ENCODE data around the gene ZMYND10. TPM values are rescaled to one million over a fixed set of nuclear protein-coding genes. Genes with fewer than 3 reads are reported as not detected.
A peak's percentile ranks its signal among the peaks of the same experiment; 100 is the strongest.

The ZMYND10 gene
- total and polyA plus RNA-seq, 9 of the 15 experiments (the other 6 are each of a cell fraction or from before 2014, with no cell fraction given) = 0.20 to 2.8 (median 0.70) TPM

DNA sequence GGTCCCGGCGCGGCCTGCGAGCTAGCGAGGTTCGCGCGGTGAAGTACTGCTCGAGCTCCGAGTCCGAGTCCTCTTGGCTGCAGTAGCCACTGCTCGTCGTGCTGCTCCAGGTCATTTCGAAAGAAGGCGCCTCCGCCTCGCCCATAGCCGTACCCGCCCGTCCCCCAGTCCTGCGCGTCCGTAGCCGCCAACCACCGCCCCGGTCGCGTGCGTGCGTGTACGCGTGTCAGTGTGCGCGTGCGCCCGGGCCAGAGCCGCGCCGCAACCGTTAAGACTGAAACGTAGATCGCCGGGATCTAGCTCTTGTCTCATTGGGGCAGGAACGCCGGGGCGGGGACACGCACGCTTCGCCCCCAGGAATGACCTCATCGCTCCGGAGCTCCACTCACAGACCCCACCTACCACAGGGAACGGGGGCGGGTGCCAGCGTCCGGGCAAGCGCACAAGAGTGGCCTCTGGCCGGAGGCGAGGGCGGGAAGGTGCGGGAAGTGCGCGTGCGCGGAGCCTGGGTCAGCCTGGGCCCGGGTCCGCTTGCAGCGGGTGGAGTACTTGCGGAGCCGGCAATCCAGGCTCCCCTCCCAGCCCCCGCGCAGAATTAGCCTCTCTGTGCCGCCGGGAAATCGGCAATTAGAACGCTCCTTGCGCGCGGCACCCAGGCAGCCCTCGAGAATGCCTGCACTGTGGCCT is 8.2 kb downstream of the ZMYND10 start (continued):
- 0 out of 2 replicates have a peak, but pooled peaks have one; percentile 23 for TF ChIP-seq ZNF830 (CRISPR knock-in tag; IDR thresholded peaks at IDR 0.05)
- TF ChIP-seq RBM14 (IDR thresholded peaks at IDR 0.05; ENCODE audit: borderline replicate concordance, insufficient read depth, low read depth, low read length) = no peak
- TF ChIP-seq FOXP1 (CRISPR knock-in tag; IDR thresholded peaks at IDR 0.05) = no peak
- TF ChIP-seq, protein P1, sequence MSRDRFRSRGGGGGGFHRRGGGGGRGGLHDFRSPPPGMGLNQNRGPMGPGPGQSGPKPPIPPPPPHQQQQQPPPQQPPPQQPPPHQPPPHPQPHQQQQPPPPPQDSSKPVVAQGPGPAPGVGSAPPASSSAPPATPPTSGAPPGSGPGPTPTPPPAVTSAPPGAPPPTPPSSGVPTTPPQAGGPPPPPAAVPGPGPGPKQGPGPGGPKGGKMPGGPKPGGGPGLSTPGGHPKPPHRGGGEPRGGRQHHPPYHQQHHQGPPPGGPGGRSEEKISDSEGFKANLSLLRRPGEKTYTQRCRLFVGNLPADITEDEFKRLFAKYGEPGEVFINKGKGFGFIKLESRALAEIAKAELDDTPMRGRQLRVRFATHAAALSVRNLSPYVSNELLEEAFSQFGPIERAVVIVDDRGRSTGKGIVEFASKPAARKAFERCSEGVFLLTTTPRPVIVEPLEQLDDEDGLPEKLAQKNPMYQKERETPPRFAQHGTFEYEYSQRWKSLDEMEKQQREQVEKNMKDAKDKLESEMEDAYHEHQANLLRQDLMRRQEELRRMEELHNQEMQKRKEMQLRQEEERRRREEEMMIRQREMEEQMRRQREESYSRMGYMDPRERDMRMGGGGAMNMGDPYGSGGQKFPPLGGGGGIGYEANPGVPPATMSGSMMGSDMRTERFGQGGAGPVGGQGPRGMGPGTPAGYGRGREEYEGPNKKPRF (IDR thresholded peaks at IDR 0.05; ENCODE audit: low read depth, low read length) = no peak
- TF ChIP-seq, protein P2, sequence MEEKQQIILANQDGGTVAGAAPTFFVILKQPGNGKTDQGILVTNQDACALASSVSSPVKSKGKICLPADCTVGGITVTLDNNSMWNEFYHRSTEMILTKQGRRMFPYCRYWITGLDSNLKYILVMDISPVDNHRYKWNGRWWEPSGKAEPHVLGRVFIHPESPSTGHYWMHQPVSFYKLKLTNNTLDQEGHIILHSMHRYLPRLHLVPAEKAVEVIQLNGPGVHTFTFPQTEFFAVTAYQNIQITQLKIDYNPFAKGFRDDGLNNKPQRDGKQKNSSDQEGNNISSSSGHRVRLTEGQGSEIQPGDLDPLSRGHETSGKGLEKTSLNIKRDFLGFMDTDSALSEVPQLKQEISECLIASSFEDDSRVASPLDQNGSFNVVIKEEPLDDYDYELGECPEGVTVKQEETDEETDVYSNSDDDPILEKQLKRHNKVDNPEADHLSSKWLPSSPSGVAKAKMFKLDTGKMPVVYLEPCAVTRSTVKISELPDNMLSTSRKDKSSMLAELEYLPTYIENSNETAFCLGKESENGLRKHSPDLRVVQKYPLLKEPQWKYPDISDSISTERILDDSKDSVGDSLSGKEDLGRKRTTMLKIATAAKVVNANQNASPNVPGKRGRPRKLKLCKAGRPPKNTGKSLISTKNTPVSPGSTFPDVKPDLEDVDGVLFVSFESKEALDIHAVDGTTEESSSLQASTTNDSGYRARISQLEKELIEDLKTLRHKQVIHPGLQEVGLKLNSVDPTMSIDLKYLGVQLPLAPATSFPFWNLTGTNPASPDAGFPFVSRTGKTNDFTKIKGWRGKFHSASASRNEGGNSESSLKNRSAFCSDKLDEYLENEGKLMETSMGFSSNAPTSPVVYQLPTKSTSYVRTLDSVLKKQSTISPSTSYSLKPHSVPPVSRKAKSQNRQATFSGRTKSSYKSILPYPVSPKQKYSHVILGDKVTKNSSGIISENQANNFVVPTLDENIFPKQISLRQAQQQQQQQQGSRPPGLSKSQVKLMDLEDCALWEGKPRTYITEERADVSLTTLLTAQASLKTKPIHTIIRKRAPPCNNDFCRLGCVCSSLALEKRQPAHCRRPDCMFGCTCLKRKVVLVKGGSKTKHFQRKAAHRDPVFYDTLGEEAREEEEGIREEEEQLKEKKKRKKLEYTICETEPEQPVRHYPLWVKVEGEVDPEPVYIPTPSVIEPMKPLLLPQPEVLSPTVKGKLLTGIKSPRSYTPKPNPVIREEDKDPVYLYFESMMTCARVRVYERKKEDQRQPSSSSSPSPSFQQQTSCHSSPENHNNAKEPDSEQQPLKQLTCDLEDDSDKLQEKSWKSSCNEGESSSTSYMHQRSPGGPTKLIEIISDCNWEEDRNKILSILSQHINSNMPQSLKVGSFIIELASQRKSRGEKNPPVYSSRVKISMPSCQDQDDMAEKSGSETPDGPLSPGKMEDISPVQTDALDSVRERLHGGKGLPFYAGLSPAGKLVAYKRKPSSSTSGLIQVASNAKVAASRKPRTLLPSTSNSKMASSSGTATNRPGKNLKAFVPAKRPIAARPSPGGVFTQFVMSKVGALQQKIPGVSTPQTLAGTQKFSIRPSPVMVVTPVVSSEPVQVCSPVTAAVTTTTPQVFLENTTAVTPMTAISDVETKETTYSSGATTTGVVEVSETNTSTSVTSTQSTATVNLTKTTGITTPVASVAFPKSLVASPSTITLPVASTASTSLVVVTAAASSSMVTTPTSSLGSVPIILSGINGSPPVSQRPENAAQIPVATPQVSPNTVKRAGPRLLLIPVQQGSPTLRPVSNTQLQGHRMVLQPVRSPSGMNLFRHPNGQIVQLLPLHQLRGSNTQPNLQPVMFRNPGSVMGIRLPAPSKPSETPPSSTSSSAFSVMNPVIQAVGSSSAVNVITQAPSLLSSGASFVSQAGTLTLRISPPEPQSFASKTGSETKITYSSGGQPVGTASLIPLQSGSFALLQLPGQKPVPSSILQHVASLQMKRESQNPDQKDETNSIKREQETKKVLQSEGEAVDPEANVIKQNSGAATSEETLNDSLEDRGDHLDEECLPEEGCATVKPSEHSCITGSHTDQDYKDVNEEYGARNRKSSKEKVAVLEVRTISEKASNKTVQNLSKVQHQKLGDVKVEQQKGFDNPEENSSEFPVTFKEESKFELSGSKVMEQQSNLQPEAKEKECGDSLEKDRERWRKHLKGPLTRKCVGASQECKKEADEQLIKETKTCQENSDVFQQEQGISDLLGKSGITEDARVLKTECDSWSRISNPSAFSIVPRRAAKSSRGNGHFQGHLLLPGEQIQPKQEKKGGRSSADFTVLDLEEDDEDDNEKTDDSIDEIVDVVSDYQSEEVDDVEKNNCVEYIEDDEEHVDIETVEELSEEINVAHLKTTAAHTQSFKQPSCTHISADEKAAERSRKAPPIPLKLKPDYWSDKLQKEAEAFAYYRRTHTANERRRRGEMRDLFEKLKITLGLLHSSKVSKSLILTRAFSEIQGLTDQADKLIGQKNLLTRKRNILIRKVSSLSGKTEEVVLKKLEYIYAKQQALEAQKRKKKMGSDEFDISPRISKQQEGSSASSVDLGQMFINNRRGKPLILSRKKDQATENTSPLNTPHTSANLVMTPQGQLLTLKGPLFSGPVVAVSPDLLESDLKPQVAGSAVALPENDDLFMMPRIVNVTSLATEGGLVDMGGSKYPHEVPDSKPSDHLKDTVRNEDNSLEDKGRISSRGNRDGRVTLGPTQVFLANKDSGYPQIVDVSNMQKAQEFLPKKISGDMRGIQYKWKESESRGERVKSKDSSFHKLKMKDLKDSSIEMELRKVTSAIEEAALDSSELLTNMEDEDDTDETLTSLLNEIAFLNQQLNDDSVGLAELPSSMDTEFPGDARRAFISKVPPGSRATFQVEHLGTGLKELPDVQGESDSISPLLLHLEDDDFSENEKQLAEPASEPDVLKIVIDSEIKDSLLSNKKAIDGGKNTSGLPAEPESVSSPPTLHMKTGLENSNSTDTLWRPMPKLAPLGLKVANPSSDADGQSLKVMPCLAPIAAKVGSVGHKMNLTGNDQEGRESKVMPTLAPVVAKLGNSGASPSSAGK (IDR thresholded peaks at IDR 0.05) = peak; percentile 82
- peak; percentile 14 for TF ChIP-seq FUS (optimal IDR thresholded peaks at IDR 0.05; ENCODE audit: low read depth, low read length)
- TF ChIP-seq CBX3 (IDR thresholded peaks at IDR 0.05; ENCODE audit: borderline replicate concordance in 1 of 2, low read length in 2 of 2) = no peak
- TF ChIP-seq RB1 (IDR thresholded peaks at IDR 0.05; ENCODE audit: low read depth) = peak; percentile 15; the same call in 1 of the 2 replicates
- 0 out of 2 replicates have a peak, but pooled peaks have one; percentile 37 for TF ChIP-seq PML (IDR thresholded peaks at IDR 0.05; ENCODE audit: low read length)
- TF ChIP-seq ZBTB8A (IDR thresholded peaks at IDR 0.05; ENCODE audit: partially characterized antibody) = no peak
- TF ChIP-seq, protein P3, sequence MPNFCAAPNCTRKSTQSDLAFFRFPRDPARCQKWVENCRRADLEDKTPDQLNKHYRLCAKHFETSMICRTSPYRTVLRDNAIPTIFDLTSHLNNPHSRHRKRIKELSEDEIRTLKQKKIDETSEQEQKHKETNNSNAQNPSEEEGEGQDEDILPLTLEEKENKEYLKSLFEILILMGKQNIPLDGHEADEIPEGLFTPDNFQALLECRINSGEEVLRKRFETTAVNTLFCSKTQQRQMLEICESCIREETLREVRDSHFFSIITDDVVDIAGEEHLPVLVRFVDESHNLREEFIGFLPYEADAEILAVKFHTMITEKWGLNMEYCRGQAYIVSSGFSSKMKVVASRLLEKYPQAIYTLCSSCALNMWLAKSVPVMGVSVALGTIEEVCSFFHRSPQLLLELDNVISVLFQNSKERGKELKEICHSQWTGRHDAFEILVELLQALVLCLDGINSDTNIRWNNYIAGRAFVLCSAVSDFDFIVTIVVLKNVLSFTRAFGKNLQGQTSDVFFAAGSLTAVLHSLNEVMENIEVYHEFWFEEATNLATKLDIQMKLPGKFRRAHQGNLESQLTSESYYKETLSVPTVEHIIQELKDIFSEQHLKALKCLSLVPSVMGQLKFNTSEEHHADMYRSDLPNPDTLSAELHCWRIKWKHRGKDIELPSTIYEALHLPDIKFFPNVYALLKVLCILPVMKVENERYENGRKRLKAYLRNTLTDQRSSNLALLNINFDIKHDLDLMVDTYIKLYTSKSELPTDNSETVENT (CRISPR knock-in tag; IDR thresholded peaks at IDR 0.05) = peak; percentile 51; the same call in 1 of the 2 replicates

Measured in K562 (cell line).